Measurements from ENCODE around the gene RFX6.
A peak's percentile ranks its signal among the peaks of the same experiment; 100 is the strongest.

RFX6 gene

DNA sequence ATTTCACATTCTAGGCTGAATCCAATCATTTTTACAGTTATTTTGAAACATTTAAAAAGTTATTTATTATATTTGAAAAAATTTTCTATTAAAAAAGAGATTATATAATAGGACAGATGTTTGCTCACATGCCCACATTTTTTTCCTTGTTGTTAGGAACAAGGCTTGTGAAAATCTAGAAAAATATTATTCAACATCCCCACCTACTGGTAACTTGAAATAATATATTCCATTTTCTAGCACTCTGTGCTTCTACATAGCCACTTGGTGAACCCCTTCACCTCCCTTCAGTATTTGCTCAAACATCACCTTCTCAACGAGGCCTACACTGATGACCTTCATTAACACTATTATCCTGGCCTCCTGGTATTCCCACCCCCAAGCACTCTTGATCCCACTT, 29.8 kb upstream of the RFX6 start:
- Histone ChIP-seq H3K4me3 (no peak overlapping the region), H4K20me1 (no peaks in the 10 kb centered on the region), H3K27ac (no peak overlapping the region), H3K27me3 (no peaks in the 10 kb centered on the region), H3K36me3 (no peaks in the 10 kb centered on the region), H3K4me1 (0 out of 20 replicates have a peak, but pooled peaks cover 0 to 6% (median 0%) of the 10 kb centered on the region in 10 experiments), H3K4me2 (no peak overlapping the region), H3K9ac (no peak overlapping the region), H3K9me3 (replicated peaks in 1 of 11) (peaks cover 0 to 14% (median 4%) of the 10 kb centered on the region in 11 experiments; a peak in 6 of 22 replicates)
- no peak for TF ChIP-seq Cebpa-rat (IDR thresholded peaks at IDR 0.05)

GRCh38 chr6:116858060-116858459, 19.0 kb upstream of the RFX6 start:
- H3K9ac ChIP-seq: no peak overlapping the region
- no peak for TF ChIP-seq Cebpa-rat (IDR thresholded peaks at IDR 0.05)
- no peaks in the 10 kb centered on the region for H3K4me1 ChIP-seq
- no peak overlapping the region for H3K4me3 ChIP-seq
- H3K27ac ChIP-seq: no peak overlapping the region
- H3K4me2 ChIP-seq: no peak overlapping the region
- H3K27me3 ChIP-seq: no peaks in the 10 kb centered on the region
- H3K9me3 ChIP-seq (replicated peaks in 1 of 11): peaks cover 16 to 36% (median 25%) of the 10 kb centered on the region in 11 experiments
- H3K36me3 ChIP-seq: no peaks in the 10 kb centered on the region
- H4K20me1 ChIP-seq: no peaks in the 10 kb centered on the region

DNA sequence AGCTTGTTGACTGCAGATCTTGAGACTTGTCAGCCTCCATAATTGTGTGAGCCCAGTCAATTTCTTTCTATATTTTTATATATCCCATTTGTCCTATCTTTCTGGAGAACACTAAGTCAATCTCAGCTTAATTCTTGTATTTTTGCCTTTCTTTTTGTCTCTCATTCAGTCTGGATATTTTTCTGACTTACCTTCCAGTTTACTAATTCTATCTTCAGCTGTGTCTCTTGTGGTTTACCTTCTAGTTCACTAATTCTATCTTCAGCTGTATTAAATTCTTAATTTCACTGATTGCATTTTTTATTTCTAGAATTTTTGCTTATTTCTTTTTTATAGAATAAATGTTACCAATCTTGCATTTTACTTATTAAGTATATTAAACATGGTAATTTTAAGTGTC, 17.8 kb upstream of the RFX6 start:
- H3K4me3 ChIP-seq: no peak overlapping the region
- peaks cover 16 to 29% (median 22%) of the 10 kb centered on the region in 11 experiments for H3K9me3 ChIP-seq (replicated peaks in 1 of 11)
- H3K9ac ChIP-seq: no peak overlapping the region
- no peak for TF ChIP-seq Cebpa-rat (IDR thresholded peaks at IDR 0.05)
- no peak overlapping the region for H3K4me2 ChIP-seq
- no peaks in the 10 kb centered on the region for H3K36me3 ChIP-seq
- no peak overlapping the region for H3K27ac ChIP-seq
- H4K20me1 ChIP-seq: no peaks in the 10 kb centered on the region
- no peaks in the 10 kb centered on the region for H3K4me1 ChIP-seq
- no peaks in the 10 kb centered on the region for H3K27me3 ChIP-seq

DNA sequence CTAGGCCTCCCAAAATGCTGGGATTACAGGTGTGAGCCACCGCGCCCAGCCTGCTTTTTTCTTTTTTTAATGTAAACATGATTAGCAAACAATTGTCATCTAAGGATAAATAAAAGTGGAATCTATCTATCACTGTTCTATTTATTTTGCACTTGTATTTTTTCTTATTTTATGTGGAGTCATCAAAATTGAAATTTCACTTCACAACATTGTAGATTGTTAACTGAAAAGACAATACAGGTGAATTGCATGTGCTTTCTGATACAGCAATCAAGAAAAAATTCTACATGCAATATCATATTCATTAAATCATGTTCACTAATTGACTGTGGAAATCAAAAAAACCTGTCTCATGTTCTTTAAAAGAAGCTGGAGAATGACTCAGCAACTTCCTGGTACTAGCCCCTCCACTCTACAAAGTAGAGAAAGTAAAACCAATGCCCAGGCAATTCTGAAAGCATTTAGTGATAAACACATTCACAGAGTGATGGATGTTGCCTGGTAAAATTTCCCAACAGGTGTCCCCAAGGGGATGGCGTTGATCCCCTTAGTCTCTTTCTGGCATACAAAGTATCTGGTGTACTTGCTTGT, 10.7 kb upstream of the RFX6 start:
- H3K4me3 ChIP-seq: no peak overlapping the region
- peak overlapping the region in 2 of 11 experiments; percentile 29 to 44; a peak in 2 of 22 replicates for H3K27ac ChIP-seq
- H3K9ac ChIP-seq: no peak overlapping the region
- H3K36me3 ChIP-seq: no peaks in the 10 kb centered on the region
- no peak for TF ChIP-seq Cebpa-rat (IDR thresholded peaks at IDR 0.05)
- H4K20me1 ChIP-seq: no peaks in the 10 kb centered on the region
- no peaks in the 10 kb centered on the region for H3K9me3 ChIP-seq (replicated peaks in 1 of 11)
- H3K27me3 ChIP-seq: no peaks in the 10 kb centered on the region
- no peaks in the 10 kb centered on the region for H3K4me1 ChIP-seq
- no peak overlapping the region for H3K4me2 ChIP-seq

- H3K27me3 ChIP-seq: no peaks in the 10 kb centered on the region
- H3K9ac ChIP-seq: no peak overlapping the region
- H4K20me1 ChIP-seq: no peaks in the 10 kb centered on the region
- H3K36me3 ChIP-seq: no peaks in the 10 kb centered on the region
- H3K9me3 ChIP-seq (replicated peaks in 1 of 11): peaks cover 0 to 14% (median 8%) of the 10 kb centered on the region in 11 experiments; a peak in 10 of 22 replicates
- H3K4me3 ChIP-seq: no peak overlapping the region
- no peak overlapping the region for H3K27ac ChIP-seq
- TF ChIP-seq Cebpa-rat (IDR thresholded peaks at IDR 0.05): no peak
- no peaks in the 10 kb centered on the region for H3K4me1 ChIP-seq
- no peak overlapping the region for H3K4me2 ChIP-seq
Observed at GRCh38 chr6:116872771-116873170, 4.3 kb upstream of the RFX6 start.

DNA sequence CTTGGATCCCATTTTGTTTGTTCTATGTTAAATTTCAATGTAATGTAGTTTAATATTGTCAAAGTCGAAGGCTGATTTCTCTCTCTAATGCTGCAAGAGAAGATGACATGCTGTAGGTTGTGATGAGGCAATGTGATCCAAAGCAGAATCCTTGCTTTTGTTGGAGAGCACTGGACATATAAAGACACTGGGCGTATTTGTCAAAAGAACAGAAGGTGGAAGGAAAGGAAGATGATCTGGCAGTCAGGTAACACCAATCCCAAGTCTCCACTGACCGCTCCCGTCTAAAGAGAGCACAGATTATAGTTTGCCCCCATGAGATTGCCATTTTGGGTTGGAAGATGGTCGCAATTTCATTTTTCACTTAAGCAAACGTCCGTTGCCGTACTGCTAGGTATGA, 935 bp upstream of the RFX6 start:
- Histone ChIP-seq H3K27ac (no peak overlapping the region), H3K4me2 (no peak overlapping the region), H3K4me1 (no peaks in the 10 kb centered on the region), H3K27me3 (no peaks in the 10 kb centered on the region), H4K20me1 (no peaks in the 10 kb centered on the region), H3K36me3 (no peaks in the 10 kb centered on the region), H3K9me3 (replicated peaks in 1 of 11) (peaks cover 0 to 14% (median 8%) of the 10 kb centered on the region in 11 experiments; a peak in 10 of 22 replicates), H3K9ac (no peak overlapping the region), H3K4me3 (no peak overlapping the region)
- TF ChIP-seq Cebpa-rat (IDR thresholded peaks at IDR 0.05): no peak

GRCh38 chr6:116877743-116878142, 701 bp downstream of the RFX6 start:
- H4K20me1 ChIP-seq: no peaks in the 10 kb centered on the region
- no peak overlapping the region for H3K4me3 ChIP-seq
- no peaks in the 10 kb centered on the region for H3K4me1 ChIP-seq
- TF ChIP-seq Cebpa-rat (IDR thresholded peaks at IDR 0.05): no peak
- H3K9ac ChIP-seq: no peak overlapping the region
- no peak overlapping the region for H3K27ac ChIP-seq
- no peaks in the 10 kb centered on the region for H3K27me3 ChIP-seq
- H3K4me2 ChIP-seq: no peak overlapping the region
- H3K9me3 ChIP-seq (replicated peaks in 1 of 11): peaks cover 0 to 10% (median 4%) of the 10 kb centered on the region in 11 experiments; a peak in 9 of 22 replicates
- no peaks in the 10 kb centered on the region for H3K36me3 ChIP-seq

DNA sequence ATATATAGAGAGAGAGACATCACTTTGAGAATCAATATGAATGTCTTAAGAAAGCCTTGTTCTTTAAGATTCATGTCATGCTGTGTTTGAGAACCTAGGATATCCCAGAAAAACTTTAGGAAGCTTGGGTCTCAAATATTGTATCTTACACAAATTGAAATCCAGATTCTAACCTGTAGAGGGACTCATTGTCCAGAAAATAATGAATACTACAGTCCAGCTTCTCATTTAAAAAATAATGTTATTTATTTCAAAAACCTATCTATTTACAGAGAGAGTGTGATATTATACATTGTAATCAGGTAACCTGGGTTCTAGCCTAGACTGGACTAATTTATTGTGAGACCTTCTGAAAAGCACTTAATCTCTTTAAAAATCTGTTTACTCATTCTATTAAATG, 4.2 kb downstream of the RFX6 start:
- Histone ChIP-seq H3K4me1 (no peaks in the 10 kb centered on the region), H3K27ac (no peak overlapping the region), H3K27me3 (no peaks in the 10 kb centered on the region), H3K9ac (no peak overlapping the region), H3K4me3 (no peak overlapping the region), H4K20me1 (no peaks in the 10 kb centered on the region), H3K9me3 (replicated peaks in 1 of 11) (peaks cover 0 to 7% (median 0%) of the 10 kb centered on the region in 11 experiments; a peak in 5 of 22 replicates), H3K36me3 (no peaks in the 10 kb centered on the region), H3K4me2 (no peak overlapping the region)
- no peak for TF ChIP-seq Cebpa-rat (IDR thresholded peaks at IDR 0.05)

GRCh38 chr6:116883005-116883404, 6.0 kb downstream of the RFX6 start:
- H3K9ac ChIP-seq: no peak overlapping the region
- no peak overlapping the region for H3K4me2 ChIP-seq
- no peaks in the 10 kb centered on the region for H3K4me1 ChIP-seq

GRCh38 chr6:116884530-116884929, 7.5 kb downstream of the RFX6 start:
- Histone ChIP-seq H3K9ac (no peak overlapping the region), H3K4me3 (no peak overlapping the region), H3K4me1 (no peaks in the 10 kb centered on the region), H3K9me3 (replicated peaks in 1 of 11) (no peaks in the 10 kb centered on the region), H3K36me3 (no peaks in the 10 kb centered on the region), H3K27ac (no peak overlapping the region), H3K4me2 (no peak overlapping the region), H4K20me1 (no peaks in the 10 kb centered on the region), H3K27me3 (no peaks in the 10 kb centered on the region)
- TF ChIP-seq Cebpa-rat (IDR thresholded peaks at IDR 0.05): no peak

More at GRCh38 chr6:116883005-116883404, 6.0 kb downstream of the RFX6 start:
- H4K20me1 ChIP-seq: no peaks in the 10 kb centered on the region
- no peak for TF ChIP-seq Cebpa-rat (IDR thresholded peaks at IDR 0.05)
- H3K27ac ChIP-seq: no peak overlapping the region
- H3K36me3 ChIP-seq: no peaks in the 10 kb centered on the region
- no peaks in the 10 kb centered on the region for H3K27me3 ChIP-seq
- H3K4me3 ChIP-seq: no peak overlapping the region
- no peaks in the 10 kb centered on the region for H3K9me3 ChIP-seq (replicated peaks in 1 of 11)
